NAMALWA (cell line): ENCODE measurements around the gene MTUS2.
"Not testable (repeated sequence)": the region's sequence is repeated elsewhere in the genome, so short reads cannot be mapped to it uniquely, and the experiment has no call there.

Source experiments
- DNase-seq: peaks from one replicate; pipeline ENCODE4 v3.0.0-alpha.2; 2015; ENCODE audit warnings: low spot score

The MTUS2 gene

DNA sequence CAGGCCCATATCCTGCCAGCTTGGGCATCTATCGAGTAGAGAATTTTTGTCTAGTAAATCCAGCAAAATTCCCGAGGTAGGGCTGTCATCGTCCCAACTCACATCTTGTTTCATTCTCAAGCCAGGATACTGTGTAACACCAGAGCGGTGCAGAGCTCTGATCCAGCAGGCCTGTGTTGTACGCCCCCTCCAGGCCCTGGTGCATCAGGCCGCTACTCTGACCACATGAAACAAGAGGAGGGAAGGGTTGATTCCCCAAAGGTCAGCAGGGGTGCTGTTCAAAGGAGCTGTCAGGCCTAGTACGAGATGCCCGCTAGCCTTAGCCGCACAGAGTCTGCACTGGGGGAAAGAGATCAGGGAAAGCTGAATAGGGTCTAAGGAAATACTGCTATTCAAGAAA lies 499.3 kb downstream of the MTUS2 start:
- no peak for DNase-seq

DNA sequence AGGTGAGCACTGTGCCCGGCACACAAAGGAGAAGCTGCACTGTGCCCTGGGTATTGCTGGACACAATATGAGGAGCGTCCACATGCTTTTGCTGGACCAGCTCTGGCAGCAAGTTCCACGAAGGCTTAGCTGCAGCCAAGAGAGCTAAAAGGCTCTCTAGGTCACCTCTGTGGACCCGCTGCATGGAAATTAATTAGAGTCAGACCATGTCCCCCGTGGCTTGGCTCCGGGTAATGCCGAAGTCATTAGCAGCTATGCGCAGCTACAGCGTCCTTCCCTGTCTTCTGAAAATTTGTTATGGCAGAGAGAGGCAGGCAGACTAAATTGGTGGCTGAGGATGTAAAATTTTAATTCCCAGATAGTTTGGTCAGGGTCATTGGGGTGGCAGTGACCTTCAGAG lies 503.8 kb downstream of the MTUS2 start:
- DNase-seq, result no peak

DNA sequence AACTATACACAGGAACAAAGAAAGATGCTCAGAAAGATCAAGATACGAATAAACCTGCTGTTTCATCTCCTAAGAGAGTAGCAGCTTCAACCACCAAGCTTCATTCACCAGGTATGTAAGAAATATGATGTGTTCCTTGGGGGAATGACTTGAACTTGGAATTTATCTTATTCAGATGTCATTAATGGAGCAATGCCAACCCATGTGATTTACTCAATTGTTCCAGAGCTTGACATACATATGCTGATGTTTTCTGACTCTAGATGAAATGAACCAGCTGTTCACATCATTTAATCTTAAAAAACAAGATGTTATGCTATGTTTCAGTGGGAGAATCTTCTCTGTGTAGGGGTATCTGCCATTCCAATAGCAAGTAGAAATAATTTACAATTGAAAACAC lies 504.5 kb downstream of the MTUS2 start:
- no peak for DNase-seq

DNA sequence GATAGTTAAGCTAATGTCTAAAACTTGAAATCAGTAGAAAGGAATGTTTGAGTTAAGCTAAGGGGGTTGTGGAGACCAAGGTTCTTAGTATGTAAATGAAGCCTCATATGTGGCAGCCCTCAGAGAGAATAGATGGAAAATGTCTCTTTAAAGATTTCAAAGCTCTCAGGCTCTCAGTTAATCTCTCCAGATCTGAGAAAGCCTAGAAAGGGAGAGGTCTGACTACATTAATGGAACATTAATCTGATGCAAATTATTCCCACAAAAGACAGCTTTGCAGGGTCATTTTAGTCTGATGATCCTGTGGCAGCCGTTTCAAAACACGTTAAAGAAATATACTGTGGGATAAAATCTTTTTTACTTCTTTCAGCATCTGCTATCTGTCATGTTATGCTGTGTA lies 508.4 kb downstream of the MTUS2 start:
- DNase-seq, result no peak

DNA sequence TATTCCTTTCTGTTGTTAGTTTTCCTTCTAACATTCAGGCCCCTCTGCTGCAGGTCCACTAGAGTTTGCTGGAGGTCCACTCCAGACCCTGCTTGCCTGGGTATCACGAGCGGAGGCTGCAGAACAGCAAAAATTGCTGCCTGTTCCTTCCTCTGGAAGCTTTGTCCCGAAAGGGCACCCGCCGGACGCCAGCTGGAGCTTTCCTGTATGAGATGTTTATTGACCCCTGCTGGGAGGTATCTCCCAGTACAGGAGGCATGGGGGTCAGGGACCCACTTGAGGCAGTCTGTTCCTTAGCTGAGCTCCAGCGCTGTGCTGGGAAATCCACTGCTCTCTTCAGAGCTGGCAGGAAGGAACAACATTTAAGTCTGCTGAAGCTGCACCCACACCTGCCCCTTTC lies 516.2 kb downstream of the MTUS2 start:
- DNase-seq, result no peak

DNA sequence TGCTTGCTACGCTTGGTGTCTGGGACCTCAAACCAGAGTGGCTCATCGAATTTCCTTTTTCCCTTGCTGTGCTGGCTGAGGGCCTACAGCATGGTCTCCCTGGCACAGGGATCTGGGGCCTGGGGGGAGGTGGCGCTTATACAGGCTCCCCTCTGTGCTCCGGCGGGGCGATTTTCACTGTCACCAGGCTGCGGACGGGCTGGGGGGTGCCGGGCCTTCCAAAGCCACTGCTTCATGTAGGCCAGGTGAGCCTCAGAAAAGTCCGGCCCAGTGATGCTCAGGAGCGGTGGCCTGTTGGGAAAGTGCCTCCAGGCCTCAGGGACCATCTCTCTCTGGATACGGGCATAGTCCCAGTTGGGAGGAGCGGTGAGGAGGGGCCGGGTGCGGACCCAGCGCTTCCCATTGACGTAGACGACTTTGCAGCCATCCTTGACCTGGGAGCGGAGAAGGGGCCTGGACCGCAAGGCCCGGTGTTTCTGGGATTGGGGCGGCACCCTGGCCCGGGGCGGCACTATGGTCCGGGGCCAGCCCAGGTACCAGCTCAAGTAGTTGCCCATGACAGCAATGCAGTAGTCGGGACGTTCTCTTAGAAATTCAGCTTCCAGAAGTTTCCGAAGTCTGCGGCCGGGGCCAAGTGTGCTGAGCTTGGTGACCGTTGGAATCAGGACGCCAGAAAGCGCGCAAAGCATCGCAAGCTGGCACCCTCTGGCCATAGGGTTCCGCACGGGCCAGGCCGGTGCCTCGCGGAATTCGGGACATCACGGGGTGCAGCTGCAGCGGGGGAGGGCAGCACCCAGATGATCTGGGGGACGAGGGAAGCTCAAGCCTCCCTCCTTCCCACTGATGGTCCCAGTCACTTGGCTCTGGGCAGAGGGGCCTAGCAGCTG lies 519.5 kb downstream of the MTUS2 start:
- no peak for DNase-seq

DNA sequence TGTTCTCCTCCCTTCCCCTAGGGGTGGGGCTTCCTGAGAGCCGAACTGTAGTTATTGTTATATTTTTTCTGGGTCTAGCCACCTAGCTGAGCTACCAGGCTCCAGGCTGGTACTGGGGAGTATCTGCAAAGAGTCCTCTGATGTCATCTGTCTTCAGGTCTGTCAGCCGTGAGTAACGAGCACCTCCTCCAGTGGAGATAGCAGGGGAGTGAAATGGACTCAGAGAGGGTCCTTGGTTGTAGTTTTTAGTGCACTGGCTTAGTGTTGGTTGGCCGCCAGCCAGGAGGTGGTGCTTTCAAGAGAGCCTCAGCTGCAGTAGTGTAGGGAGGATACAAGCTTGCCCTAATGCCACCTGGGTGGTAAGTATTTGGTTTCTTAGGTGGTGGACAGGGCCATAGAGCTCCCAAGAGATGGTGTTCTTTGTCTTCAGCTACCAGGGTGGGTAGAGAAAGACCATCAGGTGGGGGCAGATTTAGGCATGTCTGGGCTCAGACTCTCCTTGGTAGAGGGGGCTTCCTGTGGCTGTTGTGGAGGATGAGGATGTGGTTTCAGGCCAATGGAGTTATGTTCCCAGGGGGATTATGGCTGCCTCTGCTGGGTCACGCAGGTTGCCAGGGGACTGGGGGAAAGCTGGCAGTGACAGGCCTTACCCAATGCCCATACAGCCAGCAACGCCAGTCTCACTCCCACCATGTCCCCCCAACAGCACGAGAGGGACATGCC lies 525.9 kb downstream of the MTUS2 start:
- DNase-seq, result not testable (repeated sequence)

DNA sequence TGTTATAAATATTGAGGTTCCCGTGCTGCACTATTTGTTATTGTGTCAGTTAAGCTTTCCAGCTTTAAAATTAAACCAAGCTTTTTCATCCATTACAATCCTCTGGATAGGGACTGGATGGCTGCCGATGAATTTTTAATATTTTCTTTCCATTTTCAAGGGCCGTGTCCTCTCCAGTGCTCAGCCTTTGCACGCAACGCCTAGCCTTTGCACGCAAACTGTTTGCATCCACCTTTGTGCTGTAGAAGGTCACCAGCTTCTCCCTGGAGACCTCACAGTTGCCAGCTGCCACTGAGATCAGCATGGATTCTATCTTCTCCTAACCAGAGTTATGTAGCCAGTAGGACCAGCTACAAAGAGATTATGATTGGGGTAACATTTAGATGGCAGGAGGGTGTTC lies 534.9 kb downstream of the MTUS2 start:
- DNase-seq, result no peak

DNA sequence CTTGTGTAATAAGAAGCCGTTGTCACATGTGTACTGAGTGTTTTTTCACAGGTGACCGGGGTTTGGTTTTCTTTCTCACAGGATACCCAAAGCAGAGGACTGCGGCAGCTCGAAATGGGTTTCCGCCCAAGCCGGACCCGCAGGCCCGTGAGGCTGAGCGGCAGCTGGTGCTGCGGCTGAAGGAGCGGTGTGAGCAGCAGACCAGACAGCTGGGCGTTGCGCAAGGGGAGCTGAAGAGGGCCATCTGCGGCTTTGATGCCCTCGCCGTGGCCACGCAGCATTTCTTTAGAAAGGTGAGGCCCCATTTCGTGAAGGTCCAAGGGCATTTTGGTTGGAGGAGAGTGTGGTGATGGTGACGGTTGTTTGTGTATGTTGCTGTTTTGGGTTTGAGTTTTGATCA lies 539.0 kb downstream of the MTUS2 start:
- DNase-seq, result no peak

DNA sequence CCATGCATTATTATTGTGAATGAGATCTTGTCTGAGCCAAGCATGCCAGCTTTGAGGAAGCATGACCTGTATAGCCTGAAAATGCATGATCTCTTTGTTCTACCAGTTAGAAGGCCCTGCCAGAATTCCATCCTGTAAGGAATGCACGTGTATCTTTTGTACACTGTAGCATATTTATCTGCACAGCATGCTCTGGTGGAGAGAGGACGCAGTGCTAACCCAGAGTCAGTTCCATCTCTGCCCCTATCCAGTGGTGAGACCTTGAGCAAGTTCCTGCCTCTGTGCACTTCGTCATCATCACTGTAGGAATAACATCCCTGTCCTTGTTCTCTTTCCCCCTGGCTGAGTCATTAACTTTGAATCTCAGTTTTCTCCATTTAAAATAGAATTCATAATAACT lies 541.6 kb downstream of the MTUS2 start:
- no peak for DNase-seq

DNA sequence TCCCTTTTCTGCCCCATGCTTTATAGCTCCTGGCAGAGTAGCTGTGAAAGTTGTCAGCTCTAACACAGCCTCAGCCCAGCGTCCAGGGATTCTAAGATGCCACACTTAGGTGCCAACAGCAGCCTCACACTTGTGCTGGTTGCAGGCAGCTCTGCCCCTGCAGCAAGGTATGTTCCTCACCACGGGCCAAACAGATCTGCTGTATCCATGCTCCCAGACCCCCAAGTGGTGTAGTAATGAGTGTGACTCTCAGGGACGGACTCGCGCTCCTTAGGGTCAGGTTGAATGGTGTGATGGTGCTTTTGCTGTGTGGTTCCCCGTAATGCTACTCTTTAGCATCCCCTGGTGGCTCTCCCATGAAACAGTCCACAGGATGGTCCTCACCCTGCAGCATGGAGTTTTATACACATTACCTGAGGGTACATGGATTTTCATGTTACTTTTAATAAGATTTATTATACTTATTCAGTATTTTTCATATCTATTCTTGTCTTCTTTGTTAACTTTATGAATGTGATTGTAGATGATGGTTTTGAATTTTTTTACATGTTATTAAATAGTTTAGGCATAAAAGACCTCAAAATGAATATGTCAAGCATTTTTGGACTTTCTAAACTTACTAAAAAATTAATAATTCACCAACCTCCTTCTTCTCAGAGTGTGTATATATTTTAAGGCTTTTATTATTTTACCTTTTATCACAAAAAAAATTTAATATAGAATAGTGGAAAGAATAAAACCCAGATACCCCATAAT lies 542.9 kb downstream of the MTUS2 start:
- peak; percentile 71 for DNase-seq

DNA sequence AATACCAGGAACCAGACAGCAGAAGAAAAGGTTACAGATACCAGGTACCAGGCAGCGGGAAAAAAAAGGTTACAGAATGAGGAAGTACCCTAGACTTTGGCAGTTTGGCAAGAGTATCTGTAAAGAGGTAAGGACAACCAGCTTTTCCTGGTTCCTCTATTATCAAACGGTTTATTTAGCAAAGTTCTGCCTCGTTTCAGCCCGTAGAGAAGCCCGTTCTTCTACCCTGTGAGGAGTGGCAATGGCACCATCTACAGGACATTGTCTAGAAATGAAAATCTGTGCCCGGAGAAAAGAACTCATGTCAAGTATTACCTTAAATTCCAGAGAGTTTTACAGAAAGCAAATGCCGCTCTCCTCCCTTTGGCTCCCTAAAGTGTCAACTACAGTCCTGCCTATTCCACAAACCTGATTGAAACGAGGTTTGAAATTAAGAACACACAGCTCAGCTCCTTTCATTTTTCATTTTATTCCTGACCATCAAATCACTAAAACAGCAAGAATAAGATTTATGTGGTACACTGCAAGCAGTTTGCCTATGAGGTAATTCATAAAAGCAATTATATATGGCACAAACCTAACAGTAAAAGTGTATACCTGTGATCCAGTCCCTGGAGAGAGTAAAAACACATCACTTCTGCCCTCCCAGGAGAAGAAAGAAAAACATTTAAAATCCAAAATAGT lies 549.1 kb downstream of the MTUS2 start:
- DNase-seq, result peak; percentile 79

DNA sequence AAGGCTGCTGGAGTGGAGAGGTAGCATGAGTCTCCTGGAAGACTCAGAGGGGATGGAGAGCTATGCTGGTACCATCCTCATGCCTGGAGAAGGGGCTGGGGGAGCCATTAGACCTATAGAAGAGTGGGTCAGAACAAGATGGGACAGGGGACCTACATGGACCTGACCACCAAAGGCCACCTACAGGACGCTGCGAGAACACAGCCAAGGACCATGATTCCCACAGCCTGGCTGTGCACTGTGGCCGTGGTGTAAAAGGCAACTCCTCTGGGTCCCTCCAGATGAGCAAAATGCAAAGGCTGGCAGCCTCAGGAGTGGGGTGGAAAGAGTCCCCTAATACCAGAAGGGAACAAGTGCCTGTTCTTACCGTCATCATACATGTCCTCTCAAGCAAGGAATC lies 559.1 kb downstream of the MTUS2 start:
- DNase-seq, result no peak

DNA sequence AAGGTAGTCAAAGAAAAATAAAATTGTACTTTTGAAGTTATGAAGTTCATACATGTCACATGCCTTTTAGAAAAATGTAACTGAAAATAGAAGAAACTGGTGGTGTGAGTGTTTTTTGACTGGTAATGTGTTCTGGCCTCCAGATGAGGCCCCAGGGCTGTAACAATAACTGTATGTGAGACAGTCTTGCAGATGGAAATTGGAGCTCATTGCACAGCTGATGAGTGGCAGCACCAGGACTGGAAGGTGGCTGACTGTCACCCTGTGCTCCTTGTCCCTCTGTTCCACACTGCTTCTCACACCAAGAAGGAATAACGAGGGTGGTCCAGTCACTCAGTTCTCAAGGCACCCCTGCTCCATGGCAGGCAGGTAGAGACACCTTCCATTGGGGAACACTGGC lies 559.7 kb downstream of the MTUS2 start:
- DNase-seq, result no peak

DNA sequence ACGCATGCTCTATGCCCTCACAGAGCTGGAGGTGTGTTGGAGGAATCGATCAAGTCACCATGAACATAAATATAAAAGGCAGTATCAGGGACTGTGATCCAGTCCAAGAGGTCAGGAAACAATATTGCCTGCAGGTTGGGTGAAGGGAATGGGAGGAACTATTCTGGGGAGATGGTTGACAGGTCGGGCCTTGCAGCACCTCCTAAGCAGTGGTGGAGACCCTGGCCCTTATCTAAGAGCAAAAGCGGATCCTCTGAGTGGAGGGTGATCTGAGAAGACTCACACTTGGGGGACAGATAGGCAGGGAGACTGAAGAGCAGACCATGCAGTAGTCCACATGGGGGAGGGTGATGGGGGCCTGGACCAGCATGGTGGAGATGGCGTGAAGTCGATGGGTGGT lies 561.9 kb downstream of the MTUS2 start:
- no peak for DNase-seq

DNA sequence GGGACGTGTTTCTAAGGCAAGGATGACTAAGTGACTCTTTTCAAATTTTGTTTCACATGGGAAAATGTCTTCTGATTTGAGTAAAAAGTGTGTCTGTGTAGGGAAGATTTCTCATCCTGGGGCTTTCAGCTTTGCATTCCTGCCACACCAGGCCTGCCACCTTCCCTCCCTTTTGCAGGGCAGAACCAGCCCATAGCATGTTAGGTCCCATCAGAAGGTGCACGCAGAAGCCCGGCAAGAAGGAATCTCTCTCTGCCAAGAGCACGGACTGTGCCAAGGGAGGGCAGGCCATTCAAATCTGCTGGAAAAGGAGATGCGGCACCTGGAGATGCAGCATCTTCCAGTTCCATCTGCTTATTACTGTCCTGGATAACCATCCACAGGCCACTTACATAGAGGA lies 563.3 kb downstream of the MTUS2 start:
- DNase-seq, result no peak

DNA sequence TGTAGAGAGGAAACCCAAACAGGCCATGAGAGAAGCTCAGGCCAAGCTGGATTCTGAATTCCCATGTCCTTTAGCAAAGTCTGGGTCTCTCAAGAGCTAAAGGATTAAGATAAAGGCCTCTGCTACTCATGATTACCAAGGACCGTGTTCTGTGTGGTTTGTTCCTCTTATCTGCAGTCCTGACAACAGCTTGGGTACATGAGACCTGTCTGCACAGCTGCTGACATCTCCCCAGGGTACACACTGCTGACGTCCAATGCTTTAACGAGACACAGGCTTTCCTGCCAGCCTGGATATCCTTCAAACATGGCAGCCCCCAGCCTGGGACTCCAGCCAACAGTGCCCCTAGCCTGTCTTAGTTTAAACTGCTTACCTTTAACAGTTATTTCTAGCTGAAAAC lies 564.3 kb downstream of the MTUS2 start:
- DNase-seq, result peak; percentile 15

DNA sequence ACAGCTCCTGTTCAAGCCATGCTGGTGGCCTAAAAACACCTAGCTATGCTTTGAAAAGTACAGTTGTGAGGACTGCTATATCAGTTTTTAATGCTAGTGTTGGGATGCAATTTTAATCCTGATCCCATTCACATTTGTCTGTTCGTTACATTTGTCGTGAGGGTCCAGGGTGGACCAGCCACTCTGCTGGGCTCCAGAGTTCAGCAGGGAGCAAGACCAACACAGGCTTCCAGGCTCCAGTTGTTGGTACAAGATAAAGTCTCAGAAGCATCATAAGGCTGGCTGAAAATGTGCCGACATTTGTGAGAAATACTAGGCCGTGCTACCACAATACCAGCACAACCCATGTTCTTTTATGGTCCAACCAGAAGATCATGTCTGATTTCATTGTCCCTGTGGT lies 564.7 kb downstream of the MTUS2 start:
- no peak for DNase-seq

DNA sequence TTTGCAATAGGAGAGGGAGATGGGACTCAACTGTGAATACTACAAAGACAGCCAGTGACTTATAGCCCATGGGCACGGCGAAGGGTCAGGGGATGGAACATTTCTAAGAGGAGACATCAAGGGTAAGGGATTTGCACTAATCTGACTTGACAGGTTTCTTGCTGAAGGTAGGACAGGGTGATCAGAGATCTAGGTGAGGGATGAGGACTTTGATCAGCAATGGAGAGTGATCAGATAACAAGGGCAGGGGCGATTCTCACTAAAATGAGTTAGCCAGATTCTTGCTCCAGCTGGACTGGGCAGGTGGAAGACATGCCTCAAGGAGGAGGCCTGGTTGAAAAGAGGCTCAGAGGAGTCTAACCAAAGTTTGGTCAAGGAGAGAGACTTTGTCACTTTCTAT lies 566.1 kb downstream of the MTUS2 start:
- no peak for DNase-seq

DNA sequence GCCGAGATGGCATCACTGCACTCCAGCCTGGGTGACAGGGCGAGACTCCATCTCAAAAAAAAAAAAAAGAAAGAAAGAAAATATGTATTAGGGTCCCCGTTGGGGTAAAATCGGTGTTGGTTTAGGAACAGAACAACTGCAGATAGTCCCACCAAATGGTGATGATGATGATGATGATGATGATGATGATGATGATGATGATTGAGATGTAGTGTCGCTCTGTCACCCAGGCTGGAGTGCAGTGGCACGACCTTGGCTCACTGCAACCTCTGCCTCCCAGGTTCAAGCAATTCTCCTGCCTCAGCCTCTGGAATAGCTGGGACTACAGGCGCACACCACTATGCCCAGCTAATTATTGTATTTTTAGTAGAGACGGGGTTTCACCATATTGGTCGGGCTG lies 570.5 kb downstream of the MTUS2 start:
- not testable (repeated sequence) for DNase-seq

DNA sequence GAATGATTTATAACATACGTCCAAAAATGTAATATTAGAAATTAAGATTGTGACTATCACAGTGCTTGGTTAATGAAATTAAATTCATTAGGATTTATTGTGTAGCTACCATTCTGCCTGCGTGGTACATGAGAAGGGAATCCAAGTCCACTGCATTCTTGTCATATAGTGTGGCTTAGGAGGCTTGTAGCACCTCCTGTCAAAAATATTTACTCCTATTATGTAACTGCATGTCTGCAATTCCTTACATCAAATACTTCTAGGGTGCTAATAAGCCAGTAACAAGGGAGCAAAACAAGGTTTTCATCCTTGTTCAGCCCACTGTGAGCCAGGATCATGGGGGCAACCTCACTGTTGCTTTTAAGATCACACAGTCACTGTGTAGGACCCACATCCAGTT lies 576.3 kb downstream of the MTUS2 start:
- DNase-seq, result no peak

DNA sequence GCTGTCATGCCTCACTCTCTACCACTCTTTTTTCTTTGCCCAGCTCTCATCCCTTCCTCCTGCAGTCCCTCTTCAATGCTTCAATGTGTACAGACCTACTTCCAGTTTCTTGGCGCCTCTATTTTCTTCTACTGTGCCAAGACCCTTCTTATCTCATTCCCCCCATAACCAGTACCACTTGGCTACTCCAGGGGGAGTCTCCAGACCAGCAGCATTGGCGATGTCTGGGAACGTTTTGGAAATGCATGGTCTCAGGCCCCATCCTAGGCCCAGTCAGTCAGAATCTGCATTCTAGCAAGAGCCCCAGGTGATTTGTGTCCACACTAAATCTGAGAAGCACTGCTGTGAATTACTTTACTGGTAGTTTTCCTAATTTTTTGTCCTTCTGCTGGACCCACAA lies 577.1 kb downstream of the MTUS2 start:
- no peak for DNase-seq
